K562 (cell line): ENCODE results near the gene ADGRG1. TPM values are rescaled to one million over a fixed set of nuclear protein-coding genes. Genes with fewer than 3 reads are reported as not detected.

ENCODE experiments used
- CREB3 ChIP-seq: fragments of 450-650 bp; conservative IDR thresholded peaks from 2 replicates; pipeline ENCODE4 v1.6.1; 2016; ENCODE audit warnings: missing genetic modification characterization, low read depth, mild to moderate bottlenecking, missing compliant biosample characterization, moderate library complexity
- HCFC1 ChIP-seq: IDR thresholded peaks from 2 replicates; pipeline ENCODE4 v1.6.1; 2012; ENCODE audit warnings: low read depth, low read length, improper control_type of control experiment
- HDAC8 ChIP-seq: fragments of 450-650 bp; IDR thresholded peaks from 2 replicates; pipeline ENCODE4 v1.6.1; 2016; ENCODE audit warnings: mild to moderate bottlenecking, missing genetic modification characterization, moderate library complexity, missing compliant biosample characterization
- KLF10 ChIP-seq: fragments of 250-450 bp; sonication (Bioruptor Pico); IDR thresholded peaks from 2 replicates; pipeline ENCODE4 v1.6.1; 2021; ENCODE audit warnings: matching md5 sums
- MTA3 ChIP-seq: fragments of 450-650 bp; formaldehyde crosslinking; IDR thresholded peaks from 2 replicates; pipeline ENCODE4 v1.6.1; 2017; ENCODE audit warnings: mild to moderate bottlenecking, borderline replicate concordance
- MXI1 ChIP-seq: IDR thresholded peaks from 2 replicates; pipeline ENCODE4 v1.6.1; 2011; ENCODE audit warnings: low read depth, mild to moderate bottlenecking, improper control_type of control experiment, low read length
- NCOR1 ChIP-seq: fragments of 450-650 bp; IDR thresholded peaks from 2 replicates; pipeline ENCODE4 v1.6.1; 2016; ENCODE audit warnings: mild to moderate bottlenecking, moderate library complexity
- NFRKB ChIP-seq: fragments of 450-650 bp; IDR thresholded peaks from 2 replicates; pipeline ENCODE4 v1.6.1; 2016; ENCODE audit warnings: low read depth
- NR2C2 ChIP-seq, 2 experiments: fragments of 200-800 bp in 1 of 2; sonication (Bioruptor generic) in 1 of 2; sonication (generic) in 1 of 2; formaldehyde crosslinking in 1 of 2; IDR thresholded peaks; 2 replicates each; pipeline versions ENCODE4 v1.6.1 to v1.8.0; 2016 to 2022; ENCODE audit warnings: mild to moderate bottlenecking in 1 of 2, missing compliant biosample characterization in 1 of 2, missing genetic modification characterization in 1 of 2, missing genetic modification reagents in 1 of 2
- NR4A1 ChIP-seq, 2 experiments: fragments of 250-450 bp in 1 of 2; fragments of 450-650 bp in 1 of 2; sonication (Bioruptor Pico) in 1 of 2; IDR thresholded peaks; 2 replicates each; pipeline versions ENCODE4 v1.4.0 to v1.6.1; 2016 to 2020; ENCODE audit warnings: mild to moderate bottlenecking in 2 of 2, missing compliant biosample characterization in 1 of 2, missing genetic modification characterization in 1 of 2, moderate library complexity in 1 of 2
- PBX2 ChIP-seq, 2 experiments: IDR thresholded peaks in 1 of 2; conservative IDR thresholded peaks in 1 of 2; 2 replicates each; pipeline ENCODE4 v1.6.1; 2016; ENCODE audit warnings: low read depth in 2 of 2, mild to moderate bottlenecking in 1 of 2, missing compliant biosample characterization in 1 of 2, missing genetic modification characterization in 1 of 2, moderate library complexity in 1 of 2
- PHB ChIP-seq: fragments of 250-450 bp; sonication (Bioruptor Pico); IDR thresholded peaks from 2 replicates; pipeline ENCODE4 v1.5.0; 2021
- PHF20 ChIP-seq: fragments of 450-650 bp; IDR thresholded peaks from 2 replicates; pipeline ENCODE4 v1.6.1; 2018; ENCODE audit not compliant: partially characterized antibody
- PKNOX1 ChIP-seq: fragments of 450-650 bp; IDR thresholded peaks from 2 replicates; pipeline ENCODE4 v1.6.1; 2016
- TBL1XR1 ChIP-seq, 2 experiments: IDR thresholded peaks; 2 replicates each; pipeline ENCODE4 v1.6.1; 2012; ENCODE audit warnings: improper control_type of control experiment in 2 of 2, low read length in 2 of 2, mild to moderate bottlenecking in 1 of 2
- TFAP4 ChIP-seq: sonication (generic); formaldehyde crosslinking; IDR thresholded peaks from 2 replicates; pipeline ENCODE4 v1.8.0; 2022; ENCODE audit warnings: missing genetic modification reagents, mild to moderate bottlenecking, moderate library complexity, borderline replicate concordance
- YY1 ChIP-seq, 3 experiments: IDR thresholded peaks; 2 replicates each; pipeline ENCODE4 v1.6.1; 2011; ENCODE audit warnings: low read length in 2 of 3, mild to moderate bottlenecking in 2 of 3, moderate library complexity in 2 of 3, borderline replicate concordance in 1 of 3, control low read depth in 1 of 3, low read depth in 1 of 3; ENCODE audit not compliant: insufficient read depth in 3 of 3, insufficient replicate concordance in 2 of 3, control insufficient read depth in 1 of 3, insufficient read length in 1 of 3; ENCODE audit errors: extremely low read depth in 1 of 3
- ZNF551 ChIP-seq: fragments of 250-450 bp; sonication (Bioruptor Pico); IDR thresholded peaks from 2 replicates; pipeline ENCODE4 v1.5.0; 2021; ENCODE audit warnings: mild to moderate bottlenecking, moderate library complexity
- polyA plus RNA-seq, 8 experiments: library from polyadenylated mRNA; depleted of rRNA in 4 of 8; stranded (reverse) in 5 of 8; unstranded in 3 of 8; fragments of >200 nt; fragmentation: Nextera tagmentation in 2 of 8; fragmentation: Illumina TruSeq in 1 of 8; extraction: Ambion mirVana in 2 of 8; extraction: Trizol in 1 of 8; gene quantifications; 2 replicates each; pipeline versions ENCODE4 v1.2.1 to v1.2.3, GENCODE V29; 2011 to 2014; ENCODE audit warnings: inconsistent platforms in 1 of 8, missing spikeins in 1 of 8
- total RNA-seq, 7 experiments: library from RNA; depleted of rRNA in 6 of 7; stranded (reverse); fragments of >200 nt in 6 of 7; fragmentation: Illumina TruSeq in 2 of 7; extraction: Trizol in 2 of 7; gene quantifications; 2 replicates each; pipeline versions ENCODE4 v1.2.1 to v1.2.3, GENCODE V29; 2011 to 2021; ENCODE audit warnings: low replicate concordance in 1 of 7

Gene ADGRG1
- total and polyA plus RNA-seq, 9 of the 15 experiments (the other 6 are each of a cell fraction or from before 2014, with no cell fraction given): 0.04 to 0.31 (median 0.16) TPM; not detected in 6

GRCh38 chr16:57686577-57686976, 58.1 kb downstream of the ADGRG1 start (continued):
- TF ChIP-seq PBX2 (CRISPR knock-in tag; IDR thresholded peaks at IDR 0.05; ENCODE audit: low read depth) (no peak), PBX2 (tag; conservative IDR thresholded peaks at IDR 0.05; ENCODE audit: low read depth) (0 out of 2 replicates have a peak, but pooled peaks have one; percentile 5), NCOR1 (no peak), CREB3 (tag) (0 out of 2 replicates have a peak, but pooled peaks have one; percentile 24), KLF10 (CRISPR knock-in tag) (no peak), MTA3 (no peak), TBL1XR1 (IDR thresholded peaks at IDR 0.05; ENCODE audit: low read length in 2 of 2) (no peak), NR2C2 (CRISPR knock-in tag; IDR thresholded peaks at IDR 0.05) (no peak), NR2C2 (tag; IDR thresholded peaks at IDR 0.05) (peak; percentile 31; the same call in 1 of the 2 replicates), MXI1 (no peak), ZNF551 (CRISPR knock-in tag) (no peak), HCFC1 (0 out of 2 replicates have a peak, but pooled peaks have one; percentile 13), PKNOX1 (0 out of 2 replicates have a peak, but pooled peaks have one; percentile 8), PHB (CRISPR knock-in tag) (no peak), NFRKB (peak; percentile 45; the same call in 1 of the 2 replicates), NR4A1 (CRISPR knock-in tag; IDR thresholded peaks at IDR 0.05) (no peak), NR4A1 (tag; IDR thresholded peaks at IDR 0.05) (0 out of 2 replicates have a peak, but pooled peaks have one; percentile 26), YY1 (IDR thresholded peaks at IDR 0.05; ENCODE audit: borderline replicate concordance in 1 of 3, control insufficient read depth in 1 of 3, extremely low read depth in 1 of 3, insufficient read depth in 3 of 3, insufficient read length in 1 of 3, insufficient replicate concordance in 2 of 3, low read depth in 1 of 3, low read length in 2 of 3) (peak in 1 of 3 experiments; percentile 35), HDAC8 (tag) (0 out of 2 replicates have a peak, but pooled peaks have one; percentile 20), PHF20 (peak; percentile 64), TFAP4 (CRISPR knock-in tag) (0 out of 2 replicates have a peak, but pooled peaks have one; percentile 14)
